NCI-H1092 treated with DMSO at 0.1 percent for 48 hours (cell line): ENCODE data around the gene HERC6.
"Not testable (repeated sequence)": the region's sequence is repeated elsewhere in the genome, so short reads cannot be mapped to it uniquely, and the experiment has no call there.

ENCODE experiments used
- DNase-seq: peaks from one replicate; lab custom pipeline; 2025; lab: John Stamatoyannopoulos, UW

The HERC6 gene

GRCh38 chr4:88447371-88448095, 68.9 kb downstream of the HERC6 start:
- no peak for DNase-seq

GRCh38 chr4:88448211-88448765, 69.6 kb downstream of the HERC6 start:
- DNase-seq: not testable (repeated sequence)

- DNase-seq: no peak
These were observed 70.2 kb downstream of the HERC6 start for GRCh38 chr4:88448889-88449288.

GRCh38 chr4:88449290-88449689, 70.6 kb downstream of the HERC6 start:
- no peak for DNase-seq

- no peak for DNase-seq
These were observed 72.6 kb downstream of the HERC6 start for GRCh38 chr4:88451205-88451604.

GRCh38 chr4:88452912-88453311, 74.3 kb downstream of the HERC6 start:
- DNase-seq: no peak

- DNase-seq: peak; percentile 34
These were observed 78.1 kb downstream of the HERC6 start, which contains the start of gene HERC5 for GRCh38 chr4:88456670-88457306. Gene HERC5 (plus strand): TSS chr4:88457119. CDS start chr4:88457270, 151 bp downstream.

- DNase-seq: no peak
These were observed 78.9 kb downstream of the HERC6 start for GRCh38 chr4:88457307-88458103.

GRCh38 chr4:88458104-88458740, 79.6 kb downstream of the HERC6 start:
- no peak for DNase-seq

GRCh38 chr4:88465653-88466192, 87.1 kb downstream of the HERC6 start:
- DNase-seq: no peak

- no peak for DNase-seq
These were observed 88.7 kb downstream of the HERC6 start for GRCh38 chr4:88467392-88467791.

GRCh38 chr4:88477229-88477860, 98.7 kb downstream of the HERC6 start:
- DNase-seq: no peak

- DNase-seq: no peak
These were observed 99.6 kb downstream of the HERC6 start for GRCh38 chr4:88478247-88478646.

- DNase-seq: no peak
These were observed 102.9 kb downstream of the HERC6 start for GRCh38 chr4:88481537-88481936.

- no peak for DNase-seq
These were observed 110.6 kb downstream of the HERC6 start for GRCh38 chr4:88489100-88489761.
